ENCODE data around the gene GRID1.

DNA sequence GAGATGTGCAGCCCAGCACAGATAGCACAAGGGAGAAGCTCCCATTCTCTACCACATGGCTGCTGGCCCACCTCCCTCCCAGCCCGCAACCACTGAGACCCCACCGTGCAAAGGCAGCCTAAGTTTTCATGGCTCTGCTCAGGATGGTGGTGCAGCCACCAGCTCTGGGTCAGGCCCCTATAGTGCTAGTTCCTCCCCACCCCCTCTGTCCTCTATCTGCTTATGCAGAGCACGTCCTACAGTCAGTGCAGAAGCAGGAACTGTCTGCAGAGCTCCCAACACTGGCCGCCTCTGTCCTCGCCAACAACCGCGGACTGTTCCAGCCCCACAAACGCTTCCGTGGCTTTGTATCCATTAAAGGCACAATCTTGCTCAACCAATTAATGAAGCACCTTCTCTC lies 278.9 kb downstream of the GRID1 start:
- no peak for TF ChIP-seq POLR2A (IDR thresholded peaks at IDR 0.05)
- TF ChIP-seq, protein P1, sequence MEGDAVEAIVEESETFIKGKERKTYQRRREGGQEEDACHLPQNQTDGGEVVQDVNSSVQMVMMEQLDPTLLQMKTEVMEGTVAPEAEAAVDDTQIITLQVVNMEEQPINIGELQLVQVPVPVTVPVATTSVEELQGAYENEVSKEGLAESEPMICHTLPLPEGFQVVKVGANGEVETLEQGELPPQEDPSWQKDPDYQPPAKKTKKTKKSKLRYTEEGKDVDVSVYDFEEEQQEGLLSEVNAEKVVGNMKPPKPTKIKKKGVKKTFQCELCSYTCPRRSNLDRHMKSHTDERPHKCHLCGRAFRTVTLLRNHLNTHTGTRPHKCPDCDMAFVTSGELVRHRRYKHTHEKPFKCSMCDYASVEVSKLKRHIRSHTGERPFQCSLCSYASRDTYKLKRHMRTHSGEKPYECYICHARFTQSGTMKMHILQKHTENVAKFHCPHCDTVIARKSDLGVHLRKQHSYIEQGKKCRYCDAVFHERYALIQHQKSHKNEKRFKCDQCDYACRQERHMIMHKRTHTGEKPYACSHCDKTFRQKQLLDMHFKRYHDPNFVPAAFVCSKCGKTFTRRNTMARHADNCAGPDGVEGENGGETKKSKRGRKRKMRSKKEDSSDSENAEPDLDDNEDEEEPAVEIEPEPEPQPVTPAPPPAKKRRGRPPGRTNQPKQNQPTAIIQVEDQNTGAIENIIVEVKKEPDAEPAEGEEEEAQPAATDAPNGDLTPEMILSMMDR (IDR thresholded peaks at IDR 0.05 in 8 of 11, conservative IDR thresholded peaks at IDR 0.05 in 3 of 11), result no peak
